ENCODE results near the gene ZDHHC14.

ZDHHC14 gene

DNA sequence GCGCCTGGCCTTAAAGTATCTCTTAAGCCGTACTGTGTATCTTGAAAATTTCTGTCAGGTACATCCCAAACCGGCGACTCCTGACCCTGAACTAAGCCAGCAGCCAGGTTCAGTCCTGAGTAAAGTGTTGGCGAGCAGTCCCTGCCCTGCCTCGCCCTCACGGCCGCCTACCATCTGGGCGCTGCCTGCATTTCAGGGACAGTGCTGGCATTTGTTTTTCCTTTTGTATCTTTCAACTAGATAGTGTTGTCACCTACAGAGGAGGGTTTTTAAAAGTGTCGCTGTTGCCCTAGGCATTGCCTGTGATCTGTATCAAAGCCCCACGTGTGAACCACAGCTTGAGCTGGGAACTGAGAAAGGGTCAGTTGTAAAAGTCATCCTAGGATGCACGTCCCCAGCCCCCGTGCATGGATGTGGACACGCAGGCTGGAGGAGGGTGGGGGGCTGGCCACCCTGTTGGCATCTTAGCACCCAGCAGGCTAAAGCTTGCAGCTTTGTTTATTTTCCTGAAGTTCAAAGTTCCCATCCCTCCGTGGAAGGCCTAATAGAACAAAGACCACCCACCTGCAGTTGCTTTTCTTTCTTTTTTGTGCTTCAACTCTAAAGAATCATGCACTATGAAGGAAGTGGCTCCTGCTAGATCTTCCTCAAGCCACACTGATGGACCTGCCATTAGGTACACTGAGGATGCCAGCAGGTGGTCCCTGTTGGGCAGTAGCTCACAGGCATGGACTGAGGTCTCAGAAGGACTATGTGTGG, 136.8 kb downstream of the ZDHHC14 start:
- DNase-seq (ENCODE audit: low read depth), result no peak
- no peak overlapping the region for H3K4me3 ChIP-seq (ENCODE audit: control insufficient read depth, low read depth, low read length)
- no peak for TF ChIP-seq CTCF (IDR thresholded peaks at IDR 0.05; ENCODE audit: control insufficient read depth, insufficient read depth, low read depth, low read length, missing control alignments)

GRCh38 chr6:157518397-157519250, 137.6 kb downstream of the ZDHHC14 start:
- DNase-seq (ENCODE audit: low read depth), result no peak
- TF ChIP-seq CTCF (IDR thresholded peaks at IDR 0.05; ENCODE audit: control insufficient read depth, insufficient read depth, low read depth, low read length, missing control alignments), result no peak
- H3K4me3 ChIP-seq (ENCODE audit: control insufficient read depth, low read depth, low read length), result no peak overlapping the region

- no peak for DNase-seq (ENCODE audit: low read depth)
- no peak for TF ChIP-seq CTCF (IDR thresholded peaks at IDR 0.05; ENCODE audit: control insufficient read depth, insufficient read depth, low read depth, low read length, missing control alignments)
- no peak overlapping the region for H3K4me3 ChIP-seq (ENCODE audit: control insufficient read depth, low read depth, low read length)
These were observed 138.5 kb downstream of the ZDHHC14 start for GRCh38 chr6:157519255-157520116.

DNA sequence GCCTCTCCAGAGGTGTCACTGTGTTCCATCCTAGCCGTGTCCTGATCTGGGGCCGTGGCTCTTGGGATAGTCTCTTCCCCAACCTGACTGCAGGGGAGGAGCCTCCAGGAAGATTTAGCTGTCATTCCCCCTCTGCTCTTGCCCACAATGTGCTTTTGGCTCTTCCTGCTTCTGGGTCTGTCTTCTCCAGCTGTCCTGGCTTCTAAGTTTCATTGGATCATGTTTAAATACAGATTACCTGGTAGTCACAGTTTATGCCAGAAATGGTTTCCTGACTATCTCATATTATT, 139.1 kb downstream of the ZDHHC14 start:
- TF ChIP-seq CTCF (IDR thresholded peaks at IDR 0.05; ENCODE audit: control insufficient read depth, insufficient read depth, low read depth, low read length, missing control alignments), result no peak
- no peak overlapping the region for H3K4me3 ChIP-seq (ENCODE audit: control insufficient read depth, low read depth, low read length)
- DNase-seq (ENCODE audit: low read depth), result no peak

DNA sequence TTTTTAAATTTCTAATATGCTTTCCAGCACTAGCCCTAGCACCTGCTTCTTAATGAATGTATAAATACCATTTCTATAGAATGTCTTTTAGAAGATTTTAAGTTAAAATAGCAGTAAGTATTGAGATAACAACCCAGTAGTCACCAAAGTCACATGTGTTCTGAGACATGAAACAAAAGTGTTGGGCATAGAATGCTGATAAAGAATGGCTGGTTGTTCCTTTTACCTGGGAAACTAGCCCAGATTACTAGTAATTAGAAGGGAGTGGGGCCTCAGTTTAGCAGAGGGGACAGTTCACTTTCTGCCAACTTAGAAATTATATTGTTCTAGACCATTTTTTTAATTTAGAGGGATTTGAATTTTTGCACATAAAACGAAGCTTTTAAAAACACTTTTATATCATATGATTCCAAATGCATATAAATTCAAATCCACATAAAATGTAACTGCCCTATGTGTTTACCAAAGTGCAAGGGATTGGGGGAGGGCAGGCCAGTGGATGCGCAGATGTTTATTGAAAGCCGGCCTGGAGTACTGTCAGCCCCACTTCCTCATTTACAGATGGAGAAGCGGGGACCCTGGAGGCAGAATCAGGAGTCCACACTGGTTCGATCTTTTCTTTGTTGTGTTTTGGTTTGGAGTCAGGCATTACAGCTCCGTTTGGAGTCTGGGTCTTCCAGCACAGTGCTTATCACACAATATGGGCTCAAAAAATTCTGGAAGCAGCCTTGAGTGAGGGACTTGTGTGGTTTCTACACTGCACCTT, 139.8 kb downstream of the ZDHHC14 start:
- TF ChIP-seq CTCF (IDR thresholded peaks at IDR 0.05; ENCODE audit: control insufficient read depth, insufficient read depth, low read depth, low read length, missing control alignments), result no peak
- no peak overlapping the region for H3K4me3 ChIP-seq (ENCODE audit: control insufficient read depth, low read depth, low read length)
- no peak for DNase-seq (ENCODE audit: low read depth)
